Testis (tissue), 5 donors: ENCODE results near the gene CDKL4. TPM values are rescaled to one million over a fixed set of nuclear protein-coding genes. Genes with fewer than 3 reads are reported as not detected.

Source experiments
- DNase-seq: peaks from one replicate; pipeline ENCODE4 v3.0.0-alpha.2; 2019
- H3K27ac ChIP-seq, 2 donors: fragments of 200-600 bp; sonication (generic); one replicate each; pipeline ENCODE4 v1.5.1; 2019
- H3K27me3 ChIP-seq: fragments of 200-600 bp; sonication (generic); one replicate; pipeline ENCODE4 v1.5.1; 2019
- H3K36me3 ChIP-seq: fragments of 200-600 bp; sonication (generic); one replicate; pipeline ENCODE4 v1.5.1; 2017; ENCODE audit warnings: low read depth; ENCODE audit errors: missing control alignments
- H3K4me1 ChIP-seq: fragments of 200-600 bp; sonication (generic); one replicate; pipeline ENCODE4 v1.5.1; 2019
- H3K4me3 ChIP-seq, 2 donors: fragments of 200-600 bp; sonication (generic); one replicate each; pipeline ENCODE4 v1.5.1; 2017 to 2019
- H3K9me3 ChIP-seq: fragments of 200-600 bp; sonication (generic); one replicate; pipeline ENCODE4 v1.5.1; 2017
- POLR2A ChIP-seq: fragments of 450-650 bp; IDR thresholded peaks from one replicate; pipeline ENCODE4 v1.6.1; 2017; ENCODE audit warnings: antibody characterized with exemption, mild to moderate bottlenecking, moderate library complexity
- WGBS, 2 donors: methylation state at CpG; one replicate each; pipeline ENCODE4 v1.1.5; 2018; 5-methylcytosine and 5-hydroxymethylcytosine counted together
- intact Hi-C: fragments of 100-400 bp; cut with DNase I; formaldehyde crosslinking; loops from one replicate; pipeline ENCODE4 v1.15.1; 2023; ENCODE audit warnings: low total_unique reads
- long read RNA-seq, 2 donors: transcript quantifications; one replicate each; lab custom pipeline, GENCODE V29; 2026
- polyA plus RNA-seq: library from polyadenylated mRNA; stranded (reverse); fragments of 350-450 nt; fragmentation: Illumina TruSeq; extraction: RNeasy Lipid Tissue Mini Kit (QIAGEN cat#74804); gene quantifications from one replicate; pipeline ENCODE4 v1.2.3, GENCODE V29; 2014; ENCODE audit warnings: low read depth, low replicate concordance; ENCODE audit not compliant: insufficient read depth
- total RNA-seq, 2 donors: library from RNA; depleted of rRNA; stranded (reverse); fragments of >200 nt; gene quantifications; one replicate each; pipeline ENCODE4 v1.2.3, GENCODE V29; 2016
- TF ChIP-seq, protein P1 (sequence below), 3 experiments: fragments of 450-650 bp in 2 of 3; fragments of 200-600 bp in 1 of 3; sonication (generic) in 1 of 3; IDR thresholded peaks; one replicate each; pipeline ENCODE4 v1.5.1; 2016 to 2019; ENCODE audit warnings: antibody characterized with exemption in 3 of 3, mild to moderate bottlenecking in 2 of 3, moderate library complexity in 1 of 3

The CDKL4 gene
- total RNA-seq (1 to 10 TPM; 2.3 to 4.2 TPM), polyA plus RNA-seq (3.9 TPM)
- long read RNA-seq, donor 1: 0 reads
- long read RNA-seq, donor 2: 0 reads

DNA sequence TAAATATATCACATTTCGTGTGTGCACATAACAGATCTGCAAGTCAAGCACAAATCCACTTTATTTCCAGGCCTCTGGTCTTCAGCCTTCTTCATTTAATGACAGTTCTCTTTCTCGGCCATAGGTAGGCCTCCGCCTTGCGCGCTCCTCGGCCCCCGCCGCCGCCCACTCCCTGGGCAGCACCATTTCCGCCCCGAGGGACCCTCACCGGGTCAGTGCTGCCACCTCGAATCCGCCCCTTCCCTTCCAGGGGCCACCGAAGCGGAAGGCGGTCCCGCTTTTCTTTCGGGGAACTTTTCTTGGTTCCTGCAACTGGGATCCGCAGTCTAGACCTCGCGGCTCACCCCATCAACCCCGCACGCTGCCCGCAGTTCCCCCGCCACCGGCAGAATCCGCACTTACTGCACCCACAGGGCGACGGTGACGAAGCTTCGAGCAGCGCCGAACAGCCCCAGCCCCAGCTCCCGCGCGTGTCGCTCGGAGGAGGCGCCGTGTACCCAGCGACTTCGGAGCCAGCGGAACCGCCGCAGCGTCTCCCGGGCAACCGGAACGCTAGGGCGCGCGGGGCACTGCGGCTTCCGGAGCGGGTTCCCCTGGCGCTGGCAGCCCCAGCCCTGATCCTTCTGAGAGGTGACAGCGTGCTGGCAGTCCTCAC, at the start of gene CDKL4:
CDKL4 (minus strand) TSS at position 502 of the 655 bp plus-strand sequence.
- WGBS, 2 donors: 41 to 56% methylated on average over 18 to 58 of the region's 58 CpGs

DNA sequence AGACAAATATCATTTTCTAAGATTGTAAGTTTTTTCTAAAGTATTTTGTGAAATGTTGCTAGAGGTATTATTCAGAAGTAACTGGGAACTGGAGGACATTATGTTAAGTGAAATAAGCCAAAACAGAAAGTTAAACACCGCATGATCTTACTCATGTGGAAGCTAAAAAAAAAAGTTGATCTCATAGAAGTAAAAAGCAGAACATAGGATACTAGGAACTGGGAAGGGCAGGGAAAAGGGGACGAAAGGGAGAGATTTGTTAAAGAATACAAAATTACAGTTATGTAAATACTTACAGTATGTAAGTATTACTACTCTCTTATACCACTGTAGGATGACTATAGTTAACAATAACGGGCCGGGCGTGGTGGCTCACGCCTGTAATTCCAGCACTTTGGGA, 46.7 kb upstream of the CDKL4 start:
- no peaks in the 10 kb centered on the region for H3K9me3 ChIP-seq
- no peaks in the 10 kb centered on the region for H3K4me1 ChIP-seq
- intact Hi-C loops: no loop called here
- WGBS, 2 donors: 91 to 95% methylated on average over 6 of the region's 6 CpGs
- H3K36me3 ChIP-seq: no peaks in the 10 kb centered on the region
- H3K4me3 ChIP-seq: no peak overlapping the region
- H3K27ac ChIP-seq: no peak overlapping the region
- H3K27me3 ChIP-seq: no peaks in the 10 kb centered on the region
- DNase-seq: no peak
- no peak for TF ChIP-seq POLR2A

More for the DNA sequence above, at the start of gene CDKL4:
- Histone ChIP-seq H3K4me3 (peak within 1 kb of the TSS; percentile 52 to 63), H3K36me3 (no peaks in the 10 kb centered on the region), H3K27me3 (no peaks in the 10 kb centered on the region), H3K9me3 (no peaks in the 10 kb centered on the region), H3K4me1 (no peaks in the 10 kb centered on the region), H3K27ac (peak within 1 kb of the TSS in 1 of 2 donors; percentile 31)
- intact Hi-C loops: no loop called here
- DNase-seq: peak; percentile 43
- TF ChIP-seq, protein P1, sequence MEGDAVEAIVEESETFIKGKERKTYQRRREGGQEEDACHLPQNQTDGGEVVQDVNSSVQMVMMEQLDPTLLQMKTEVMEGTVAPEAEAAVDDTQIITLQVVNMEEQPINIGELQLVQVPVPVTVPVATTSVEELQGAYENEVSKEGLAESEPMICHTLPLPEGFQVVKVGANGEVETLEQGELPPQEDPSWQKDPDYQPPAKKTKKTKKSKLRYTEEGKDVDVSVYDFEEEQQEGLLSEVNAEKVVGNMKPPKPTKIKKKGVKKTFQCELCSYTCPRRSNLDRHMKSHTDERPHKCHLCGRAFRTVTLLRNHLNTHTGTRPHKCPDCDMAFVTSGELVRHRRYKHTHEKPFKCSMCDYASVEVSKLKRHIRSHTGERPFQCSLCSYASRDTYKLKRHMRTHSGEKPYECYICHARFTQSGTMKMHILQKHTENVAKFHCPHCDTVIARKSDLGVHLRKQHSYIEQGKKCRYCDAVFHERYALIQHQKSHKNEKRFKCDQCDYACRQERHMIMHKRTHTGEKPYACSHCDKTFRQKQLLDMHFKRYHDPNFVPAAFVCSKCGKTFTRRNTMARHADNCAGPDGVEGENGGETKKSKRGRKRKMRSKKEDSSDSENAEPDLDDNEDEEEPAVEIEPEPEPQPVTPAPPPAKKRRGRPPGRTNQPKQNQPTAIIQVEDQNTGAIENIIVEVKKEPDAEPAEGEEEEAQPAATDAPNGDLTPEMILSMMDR (IDR thresholded peaks at IDR 0.05): no peak
- no peak for TF ChIP-seq POLR2A

DNA sequence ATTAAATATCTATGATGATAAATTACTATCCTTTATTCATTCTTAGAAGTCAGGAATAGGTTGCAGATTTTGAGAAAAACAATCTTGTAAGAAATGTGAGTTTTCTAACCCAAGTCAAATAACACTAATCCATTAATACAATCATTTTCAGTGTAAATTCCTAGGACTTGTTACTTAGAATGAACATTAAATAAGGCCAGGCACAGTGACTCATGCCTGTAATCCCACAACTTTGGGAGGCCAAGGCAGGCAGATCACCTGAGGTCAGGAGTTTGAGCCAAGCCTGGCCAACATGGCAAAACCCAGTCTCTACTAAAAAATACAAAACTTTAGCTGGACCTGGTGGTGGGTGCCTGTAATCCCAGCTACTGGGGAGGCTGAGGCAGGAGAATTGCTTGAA, 45.8 kb upstream of the CDKL4 start:
- TF ChIP-seq, protein P1 (IDR thresholded peaks at IDR 0.05): no peak
- TF ChIP-seq POLR2A: no peak
- no peak overlapping the region for H3K27ac ChIP-seq
- no peaks in the 10 kb centered on the region for H3K9me3 ChIP-seq
- no peaks in the 10 kb centered on the region for H3K36me3 ChIP-seq
- no peak overlapping the region for H3K4me3 ChIP-seq
- H3K27me3 ChIP-seq: no peaks in the 10 kb centered on the region
- no peaks in the 10 kb centered on the region for H3K4me1 ChIP-seq
- intact Hi-C loops: no loop called here
- no peak for DNase-seq

DNA sequence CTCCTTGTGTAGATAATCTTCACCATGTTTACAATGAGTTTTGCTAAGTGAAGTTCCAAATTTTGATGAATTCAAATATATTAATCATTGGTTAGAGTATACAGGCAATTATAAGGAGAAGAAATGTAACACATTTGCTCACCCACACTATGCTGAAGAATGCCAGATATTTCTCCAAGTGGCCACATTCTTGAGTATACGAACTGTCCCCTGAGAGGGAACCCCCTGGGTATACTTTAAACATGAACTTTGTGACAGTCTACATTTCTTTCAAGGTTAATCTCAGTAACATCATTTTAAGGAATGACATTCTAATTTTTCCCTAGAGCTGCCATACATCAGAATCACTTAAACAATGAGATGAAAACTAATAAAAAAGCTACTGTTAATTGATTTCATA, 39.8 kb upstream of the CDKL4 start:
- H3K27ac ChIP-seq: no peak overlapping the region
- H3K27me3 ChIP-seq: no peaks in the 10 kb centered on the region
- 79 to 81% methylated on average over 1 of the region's 1 CpG for WGBS, 2 donors
- H3K36me3 ChIP-seq: peaks cover 3% of the 10 kb centered on the region
- no peak for DNase-seq
- no peaks in the 10 kb centered on the region for H3K9me3 ChIP-seq
- H3K4me1 ChIP-seq: no peaks in the 10 kb centered on the region
- intact Hi-C loops: no loop called here
- no peak overlapping the region for H3K4me3 ChIP-seq
- TF ChIP-seq, protein P1 (IDR thresholded peaks at IDR 0.05): no peak
- no peak for TF ChIP-seq POLR2A

DNA sequence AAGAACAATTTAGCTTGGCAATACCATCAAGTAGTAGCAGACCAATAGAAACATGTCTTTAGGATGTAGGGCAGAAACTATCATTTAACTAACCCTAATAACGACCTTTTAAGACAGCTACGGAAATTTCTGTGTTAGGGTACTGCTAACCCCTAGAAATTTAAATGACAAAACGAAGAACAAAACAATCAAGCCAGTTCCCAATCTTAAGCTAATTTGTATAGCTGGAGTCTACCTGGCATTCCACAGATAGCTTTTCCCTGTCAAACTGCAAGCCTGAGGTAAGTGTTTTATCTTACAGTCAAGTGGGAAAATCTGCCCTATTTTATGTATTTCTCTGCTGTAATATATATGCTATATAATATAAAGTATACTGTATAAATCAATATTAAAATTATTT, 37.6 kb upstream of the CDKL4 start:
- no peak overlapping the region for H3K27ac ChIP-seq
- no peaks in the 10 kb centered on the region for H3K27me3 ChIP-seq
- TF ChIP-seq, protein P1 (IDR thresholded peaks at IDR 0.05): no peak
- H3K36me3 ChIP-seq: peaks cover 3% of the 10 kb centered on the region
- intact Hi-C loops: no loop called here
- DNase-seq: no peak
- 91 to 94% methylated on average over 3 of the region's 3 CpGs for WGBS, 2 donors
- H3K9me3 ChIP-seq: no peaks in the 10 kb centered on the region
- no peaks in the 10 kb centered on the region for H3K4me1 ChIP-seq
- H3K4me3 ChIP-seq: no peak overlapping the region
